RWPE1 (cell line): ENCODE results near the gene KCNJ10.

Experiments
- CTCF ChIA-PET: fragments of 350-600 bp; sonication (Branson Sonifier 250); formaldehyde crosslinking; extraction: SDS; loops from one replicate; lab custom pipeline; 2021; lab: Yijun Ruan, JAX
- POLR2A ChIA-PET: fragments of 400-600 bp; formaldehyde crosslinking; extraction: SDS; loops from one replicate; lab custom pipeline; 2020; ENCODE audit warnings: antibody characterized with exemption; ENCODE audit not compliant: low non-redundant PET; lab: Yijun Ruan, JAX
- DNase-seq: peaks from one replicate; pipeline ENCODE4 v3.0.0; 2012; ENCODE audit warnings: low spot score
- H3K27ac ChIP-seq: fragments of 450-650 bp; 2 replicates; pipeline ENCODE4 v1.5.1; 2017
- CTCF ChIP-seq: fragments of 450-650 bp; conservative IDR thresholded peaks from 2 replicates; pipeline ENCODE4 v1.5.1; 2017; ENCODE audit warnings: low read depth, mild to moderate bottlenecking

KCNJ10 gene

GRCh38 chr1:160025314-160025713, 44.6 kb downstream of the KCNJ10 start:
- POLR2A ChIA-PET: no interaction called here
- CTCF ChIA-PET: interaction anchor here (0.8 to 2.0 kb wide), 2 partner anchors 19 to 22 kb away, joined by 3 to 4 read pairs; no protein-coding TSS in a partner anchor
- TF ChIP-seq CTCF: no peak

GRCh38 chr1:160024195-160024905, 45.6 kb downstream of the KCNJ10 start:
- DNase-seq: no peak
- POLR2A ChIA-PET: no interaction called here
- CTCF ChIA-PET: interaction anchor here (0.8 kb wide), 1 partner anchor 18 kb away, joined by 3 read pairs; no protein-coding TSS in a partner anchor
- no peak for TF ChIP-seq CTCF
- no peak overlapping the region for H3K27ac ChIP-seq

More at GRCh38 chr1:160025314-160025713, 44.6 kb downstream of the KCNJ10 start:
- DNase-seq: no peak
- no peak overlapping the region for H3K27ac ChIP-seq

GRCh38 chr1:160022330-160023310, 47.3 kb downstream of the KCNJ10 start:
- ChIA-PET CTCF (interaction anchor here (0.6 to 1.1 kb wide), 3 partner anchors 15 to 782 kb away, joined by 3 to 6 read pairs (median 3); no protein-coding TSS in a partner anchor), POLR2A (no interaction called here)
- DNase-seq: peak; percentile 40
- H3K27ac ChIP-seq: no peak overlapping the region
- TF ChIP-seq CTCF: no peak

GRCh38 chr1:160021376-160022074, 48.4 kb downstream of the KCNJ10 start:
- CTCF ChIA-PET: interaction anchor here (0.7 kb wide), 1 partner anchor 181 kb away, joined by 3 read pairs; no protein-coding TSS in a partner anchor

GRCh38 chr1:160020196-160020595, 49.8 kb downstream of the KCNJ10 start:
- no peak for DNase-seq
- TF ChIP-seq CTCF: no peak
- ChIA-PET CTCF (interaction anchor here (0.6 to 1.1 kb wide), 2 partner anchors 14 to 27 kb away, joined by 3 to 5 read pairs; no protein-coding TSS in a partner anchor), POLR2A (interaction anchor here (0.6 kb wide), 1 partner anchor 10 kb away, joined by 3 read pairs; no protein-coding TSS in a partner anchor)
- H3K27ac ChIP-seq: 0 out of 2 replicates have a peak overlapping the region, but pooled peaks have one; percentile 6

More at GRCh38 chr1:160021376-160022074, 48.4 kb downstream of the KCNJ10 start:
- no peak for DNase-seq
- H3K27ac ChIP-seq: no peak overlapping the region
- no peak for TF ChIP-seq CTCF
- POLR2A ChIA-PET: no interaction called here
